ENCODE results near the gene RERG.

The RERG gene

GRCh38 chr12:15186597-15186996, 34.6 kb downstream of the RERG start:
- DNase-seq (ENCODE audit: low read depth), result no peak

- DNase-seq (ENCODE audit: low read depth), result no peak
These were observed 36.7 kb downstream of the RERG start for GRCh38 chr12:15184484-15184883.

GRCh38 chr12:15183821-15184220, 37.4 kb downstream of the RERG start:
- DNase-seq (ENCODE audit: low read depth), result no peak

- no peak for DNase-seq (ENCODE audit: low read depth)
These were observed 40.1 kb downstream of the RERG start for GRCh38 chr12:15181017-15181683.

- DNase-seq (ENCODE audit: low read depth), result no peak
These were observed 40.9 kb downstream of the RERG start for GRCh38 chr12:15180325-15180724.

GRCh38 chr12:15179672-15180071, 41.5 kb downstream of the RERG start:
- DNase-seq (ENCODE audit: low read depth), result no peak

GRCh38 chr12:15173142-15173541, 48.1 kb downstream of the RERG start:
- DNase-seq (ENCODE audit: low read depth), result no peak

GRCh38 chr12:15172060-15172822, 49.0 kb downstream of the RERG start:
- DNase-seq (ENCODE audit: low read depth), result no peak

- no peak for DNase-seq (ENCODE audit: low read depth)
These were observed 50.1 kb downstream of the RERG start for GRCh38 chr12:15171012-15171655.

GRCh38 chr12:15168026-15168678, 53.1 kb downstream of the RERG start:
- DNase-seq (ENCODE audit: low read depth), result no peak

- DNase-seq (ENCODE audit: low read depth), result no peak
These were observed 56.1 kb downstream of the RERG start for GRCh38 chr12:15165012-15165659.

- no peak for DNase-seq (ENCODE audit: low read depth)
These were observed 57.9 kb downstream of the RERG start for GRCh38 chr12:15163030-15163976.

GRCh38 chr12:15158083-15158482, 63.1 kb downstream of the RERG start:
- no peak for DNase-seq (ENCODE audit: low read depth)

GRCh38 chr12:15157269-15157671, 63.9 kb downstream of the RERG start:
- no peak for DNase-seq (ENCODE audit: low read depth)

GRCh38 chr12:15155271-15155670, 65.9 kb downstream of the RERG start:
- DNase-seq (ENCODE audit: low read depth), result no peak

GRCh38 chr12:15154103-15154502, 67.1 kb downstream of the RERG start:
- DNase-seq (ENCODE audit: low read depth), result no peak

- no peak for DNase-seq (ENCODE audit: low read depth)
These were observed 68.3 kb downstream of the RERG start for GRCh38 chr12:15152868-15153267.

- DNase-seq (ENCODE audit: low read depth), result no peak
These were observed 68.8 kb downstream of the RERG start for GRCh38 chr12:15152456-15152855.

- DNase-seq (ENCODE audit: low read depth), result no peak
These were observed 69.8 kb downstream of the RERG start for GRCh38 chr12:15151161-15152091.

GRCh38 chr12:15146585-15146984, 74.6 kb downstream of the RERG start:
- DNase-seq (ENCODE audit: low read depth), result no peak
